Activated CD4-positive, alpha-beta T cell treated with anti-CD3 and anti-CD28 coated beads, Interleukin-2, amount 10 ng/mL, durations not matched to agents 24 days and 14 days (primary cell): ENCODE measurements around the gene CFC1B. TPM values are rescaled to one million over a fixed set of nuclear protein-coding genes. Genes with fewer than 3 reads are reported as not detected.

Experiments used
- total RNA-seq: library from RNA; stranded (reverse); gene quantifications from 2 replicates; pipeline ENCODE4 v1.2.3, GENCODE V29; 2022

The CFC1B gene
- total RNA-seq, 1 donor from 2014 or later: not detected

Other genes with a start within 250 kb of the CFC1B start
- 177 and 178 TPM in 2 replicates for gene IMP4, start 178.3 kb upstream of the CFC1B start, total RNA-seq
- 61.7 and 61.9 TPM in 2 replicates for gene PTPN18, start 165.2 kb upstream of the CFC1B start, total RNA-seq
- gene POTEI, start 11.9 kb upstream of the CFC1B start, total RNA-seq: not detected in 2 replicates
- not detected in 2 replicates for gene CFC1, start 78.4 kb downstream of the CFC1B start, total RNA-seq
- not detected in 2 replicates for gene POTEJ, start 90.2 kb downstream of the CFC1B start, total RNA-seq
- not detected in 2 replicates for gene GPR148, start 207.8 kb downstream of the CFC1B start, total RNA-seq
- not detected in 2 replicates for gene AMER3, start 234.3 kb downstream of the CFC1B start, total RNA-seq